ENCODE results near the gene DYRK1A.
"Not testable (repeated sequence)": the region's sequence is repeated elsewhere in the genome, so short reads cannot be mapped to it uniquely, and the experiment has no call there.

DYRK1A gene

GRCh38 chr21:37496972-37497371 lies 130.4 kb downstream of the DYRK1A start:
- no peak for DNase-seq

GRCh38 chr21:37498664-37499063 lies 132.1 kb downstream of the DYRK1A start:
- DNase-seq: no peak

GRCh38 chr21:37502947-37503346 lies 136.4 kb downstream of the DYRK1A start:
- no peak for DNase-seq

GRCh38 chr21:37503848-37504467 lies 137.4 kb downstream of the DYRK1A start:
- DNase-seq: no peak

GRCh38 chr21:37505963-37506362 lies 139.4 kb downstream of the DYRK1A start:
- no peak for DNase-seq

- DNase-seq: no peak
Observed at GRCh38 chr21:37507716-37508115, 141.1 kb downstream of the DYRK1A start.

- DNase-seq: no peak
Observed at GRCh38 chr21:37508341-37508740, 141.8 kb downstream of the DYRK1A start.

GRCh38 chr21:37509802-37510393 lies 143.3 kb downstream of the DYRK1A start:
- no peak for DNase-seq

- no peak for DNase-seq
Observed at GRCh38 chr21:37511848-37512247, 145.3 kb downstream of the DYRK1A start.

- no peak for DNase-seq
Observed at GRCh38 chr21:37513383-37513782, 146.8 kb downstream of the DYRK1A start.

GRCh38 chr21:37514038-37514667 lies 147.6 kb downstream of the DYRK1A start:
- no peak for DNase-seq

- no peak for DNase-seq
Observed at GRCh38 chr21:37516998-37517397, 150.4 kb downstream of the DYRK1A start.

GRCh38 chr21:37520801-37521200 lies 154.2 kb downstream of the DYRK1A start:
- DNase-seq: no peak

GRCh38 chr21:37521658-37522057 lies 155.1 kb downstream of the DYRK1A start:
- no peak for DNase-seq

- DNase-seq: no peak
Observed at GRCh38 chr21:37522641-37523295, 156.2 kb downstream of the DYRK1A start.

GRCh38 chr21:37524944-37525343 lies 158.4 kb downstream of the DYRK1A start:
- DNase-seq: not testable (repeated sequence)

GRCh38 chr21:37525810-37526209 lies 159.2 kb downstream of the DYRK1A start:
- DNase-seq: no peak

GRCh38 chr21:37527103-37527502 lies 160.5 kb downstream of the DYRK1A start:
- DNase-seq: no peak

- no peak for DNase-seq
Observed at GRCh38 chr21:37527716-37528115, 161.1 kb downstream of the DYRK1A start.

GRCh38 chr21:37528150-37528937 lies 161.8 kb downstream of the DYRK1A start:
- DNase-seq: no peak

GRCh38 chr21:37529649-37530048 lies 163.1 kb downstream of the DYRK1A start:
- DNase-seq: no peak

GRCh38 chr21:37530901-37531351 lies 164.4 kb downstream of the DYRK1A start:
- DNase-seq: no peak

- DNase-seq: peak; percentile 62
Observed at GRCh38 chr21:37531431-37531932, 164.9 kb downstream of the DYRK1A start.
